Kidney epithelial cell (primary cell): ENCODE data around the gene COG7. TPM values are rescaled to one million over a fixed set of nuclear protein-coding genes. Genes with fewer than 3 reads are reported as not detected.
A peak's percentile ranks its signal among the peaks of the same experiment; 100 is the strongest.

Source experiments
- DNase-seq: peaks from one replicate; pipeline ENCODE4 v3.0.0-alpha.2; 2010; ENCODE audit warnings: low read depth
- H3K27me3 ChIP-seq: 2 replicates; pipeline ENCODE4 v1.6.0; 2011; ENCODE audit warnings: low read length; ENCODE audit not compliant: control insufficient read depth, insufficient read depth
- H3K36me3 ChIP-seq: 2 replicates; pipeline ENCODE4 v1.5.1; 2011; ENCODE audit warnings: low read length; ENCODE audit not compliant: control insufficient read depth, insufficient read depth
- H3K4me3 ChIP-seq: 2 replicates; pipeline ENCODE4 v1.5.1; 2011; ENCODE audit warnings: low read depth, mild to moderate bottlenecking, control low read depth, low read length
- total RNA-seq: library from RNA; depleted of rRNA; stranded (reverse); fragments of >200 nt; gene quantifications from 2 replicates; pipeline ENCODE4 v1.2.3, GENCODE V29; 2015
- TF ChIP-seq, protein P1 (sequence below): IDR thresholded peaks from 2 replicates; pipeline ENCODE4 v1.5.1; 2011; ENCODE audit warnings: mild to moderate bottlenecking, moderate library complexity, low read length, control low read depth, inconsistent platforms; ENCODE audit not compliant: insufficient read depth, poor library complexity, severe bottlenecking

COG7 gene
- total RNA-seq, 1 donor from 2014 or later, result 13.6 TPM

DNA sequence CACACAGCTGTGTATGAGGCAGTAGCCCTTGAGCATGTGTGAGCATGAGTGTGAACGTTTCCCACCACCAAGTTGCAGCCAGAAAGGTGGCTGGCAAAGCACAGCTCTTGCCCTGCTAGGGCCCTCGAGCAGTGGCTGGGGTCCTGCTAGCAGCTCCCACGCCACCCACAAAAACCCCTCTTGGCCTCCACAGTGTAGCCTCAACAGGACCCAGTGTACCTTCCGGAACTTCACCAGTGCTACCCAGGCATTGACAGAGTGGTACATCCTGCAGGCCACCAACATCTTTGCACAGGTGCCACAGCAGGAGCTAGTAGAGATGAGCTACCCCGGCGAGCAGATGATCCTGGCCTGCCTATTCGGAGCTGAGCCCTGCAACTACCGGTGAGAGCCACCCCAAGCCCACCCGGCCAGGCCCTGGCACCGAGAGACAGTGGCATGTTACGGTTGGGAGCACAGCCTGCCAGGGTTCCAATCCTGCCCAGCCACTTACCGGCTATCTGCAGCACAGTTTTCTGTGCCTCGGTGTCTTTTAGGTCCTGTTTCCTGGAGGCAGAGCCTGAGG, 97.8 kb downstream of the COG7 start:
- no peaks in the 10 kb centered on the region for H3K36me3 ChIP-seq
- DNase-seq, result no peak
- H3K27me3 ChIP-seq, result no peaks in the 10 kb centered on the region
- no peak overlapping the region for H3K4me3 ChIP-seq
- TF ChIP-seq, protein P1, sequence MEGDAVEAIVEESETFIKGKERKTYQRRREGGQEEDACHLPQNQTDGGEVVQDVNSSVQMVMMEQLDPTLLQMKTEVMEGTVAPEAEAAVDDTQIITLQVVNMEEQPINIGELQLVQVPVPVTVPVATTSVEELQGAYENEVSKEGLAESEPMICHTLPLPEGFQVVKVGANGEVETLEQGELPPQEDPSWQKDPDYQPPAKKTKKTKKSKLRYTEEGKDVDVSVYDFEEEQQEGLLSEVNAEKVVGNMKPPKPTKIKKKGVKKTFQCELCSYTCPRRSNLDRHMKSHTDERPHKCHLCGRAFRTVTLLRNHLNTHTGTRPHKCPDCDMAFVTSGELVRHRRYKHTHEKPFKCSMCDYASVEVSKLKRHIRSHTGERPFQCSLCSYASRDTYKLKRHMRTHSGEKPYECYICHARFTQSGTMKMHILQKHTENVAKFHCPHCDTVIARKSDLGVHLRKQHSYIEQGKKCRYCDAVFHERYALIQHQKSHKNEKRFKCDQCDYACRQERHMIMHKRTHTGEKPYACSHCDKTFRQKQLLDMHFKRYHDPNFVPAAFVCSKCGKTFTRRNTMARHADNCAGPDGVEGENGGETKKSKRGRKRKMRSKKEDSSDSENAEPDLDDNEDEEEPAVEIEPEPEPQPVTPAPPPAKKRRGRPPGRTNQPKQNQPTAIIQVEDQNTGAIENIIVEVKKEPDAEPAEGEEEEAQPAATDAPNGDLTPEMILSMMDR, result no peak

DNA sequence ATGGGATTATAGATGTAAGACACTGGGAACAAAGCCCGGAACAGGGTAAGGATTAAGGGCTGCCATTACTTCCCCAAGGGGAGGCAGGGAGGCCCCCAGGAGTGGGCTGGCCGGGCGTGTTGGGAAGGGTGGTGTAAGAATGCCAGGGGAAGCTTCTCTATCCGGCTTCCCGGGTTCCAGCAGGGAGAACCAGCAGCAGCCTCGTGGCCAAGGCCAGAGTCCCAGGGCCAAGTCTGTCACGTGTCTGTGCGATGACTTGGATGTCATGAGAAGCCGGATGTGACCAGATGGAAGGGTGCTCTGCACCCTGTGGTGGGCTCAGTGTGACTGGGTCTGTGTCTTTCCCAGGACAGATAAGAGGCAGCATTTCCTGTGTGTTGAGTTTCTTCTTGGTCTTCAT, 98.7 kb downstream of the COG7 start:
- TF ChIP-seq, protein P1, result no peak
- Histone ChIP-seq H3K36me3 (no peaks in the 10 kb centered on the region), H3K27me3 (no peaks in the 10 kb centered on the region), H3K4me3 (no peak overlapping the region)
- no peak for DNase-seq

- Histone ChIP-seq H3K27me3 (no peaks in the 10 kb centered on the region), H3K36me3 (no peaks in the 10 kb centered on the region), H3K4me3 (no peak overlapping the region)
- no peak for DNase-seq
- TF ChIP-seq, protein P1, result no peak
Observed at GRCh38 chr16:23353440-23353839, 99.5 kb downstream of the COG7 start.

DNA sequence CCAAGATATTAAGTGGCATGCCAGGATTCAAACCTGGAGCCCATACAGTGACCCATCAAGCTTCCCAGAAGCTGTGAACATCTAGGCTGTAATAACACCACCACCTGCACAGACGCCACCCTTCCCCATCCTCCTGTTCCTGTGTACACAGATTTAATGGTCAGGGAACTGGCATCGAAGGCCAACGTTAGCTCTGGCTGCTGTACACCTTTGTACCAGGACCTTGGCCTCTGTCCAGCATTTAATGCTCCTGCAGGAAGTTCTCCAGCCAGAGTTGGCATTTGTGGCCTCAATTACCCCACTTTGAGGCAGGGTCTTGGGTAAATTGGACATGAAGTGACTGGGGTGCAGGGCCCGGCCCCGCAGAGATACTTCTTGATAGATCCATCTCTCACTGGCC, 101.6 kb downstream of the COG7 start:
- Histone ChIP-seq H3K36me3 (no peaks in the 10 kb centered on the region), H3K4me3 (no peak overlapping the region), H3K27me3 (no peaks in the 10 kb centered on the region)
- TF ChIP-seq, protein P1, result no peak
- no peak for DNase-seq

DNA sequence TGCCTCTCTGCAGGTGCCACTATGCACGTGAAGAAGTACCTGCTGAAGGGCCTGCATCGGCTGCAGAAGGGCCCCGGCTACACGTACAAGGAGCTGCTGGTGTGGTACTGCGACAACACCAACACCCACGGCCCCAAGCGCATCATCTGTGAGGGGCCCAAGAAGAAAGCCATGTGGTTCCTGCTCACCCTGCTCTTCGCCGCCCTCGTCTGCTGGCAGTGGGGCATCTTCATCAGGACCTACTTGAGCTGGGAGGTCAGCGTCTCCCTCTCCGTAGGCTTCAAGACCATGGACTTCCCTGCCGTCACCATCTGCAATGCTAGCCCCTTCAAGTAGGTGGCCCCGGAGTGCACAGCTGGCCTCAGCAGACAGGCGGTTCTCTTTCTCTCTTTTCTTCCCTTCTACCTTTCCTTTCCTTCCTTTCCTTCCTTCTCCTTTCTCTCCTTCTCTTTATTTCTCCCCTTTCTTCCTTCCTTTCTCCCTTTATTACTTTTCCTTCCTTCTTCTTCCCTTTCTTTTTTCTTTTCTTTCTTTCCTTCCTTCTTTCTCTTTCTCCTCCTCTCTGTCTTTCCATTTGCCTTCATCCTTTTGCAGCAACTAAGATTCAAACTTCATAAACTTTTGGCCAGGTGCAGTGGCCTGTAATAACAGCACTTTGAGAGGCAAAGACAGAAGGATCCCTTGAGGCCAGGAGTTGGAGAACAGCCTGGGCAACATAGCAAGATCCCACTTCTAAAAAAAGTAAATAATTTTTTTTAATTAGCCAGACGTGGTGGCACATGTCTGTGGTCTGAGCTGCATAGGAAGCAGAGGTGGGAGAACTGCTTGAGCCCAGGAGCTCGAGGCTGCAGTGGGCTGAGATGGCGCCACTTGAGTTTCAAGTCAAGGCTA, 104.2 kb downstream of the COG7 start:
- H3K36me3 ChIP-seq, result no peaks in the 10 kb centered on the region
- TF ChIP-seq, protein P1, result peak; percentile 15
- DNase-seq, result no peak
- H3K4me3 ChIP-seq, result no peak overlapping the region
- no peaks in the 10 kb centered on the region for H3K27me3 ChIP-seq
